HG03565 (cell line): ENCODE measurements around the gene ZNF536.

Experiments used
- ATAC-seq: cut with Tn5 transposase; IDR thresholded peaks from one replicate; pipeline ENCODE4 v1.9.1; 2021; ENCODE audit warnings: mild to moderate bottlenecking, moderate library complexity; ENCODE audit not compliant: unreplicated experiment

ZNF536 gene

DNA sequence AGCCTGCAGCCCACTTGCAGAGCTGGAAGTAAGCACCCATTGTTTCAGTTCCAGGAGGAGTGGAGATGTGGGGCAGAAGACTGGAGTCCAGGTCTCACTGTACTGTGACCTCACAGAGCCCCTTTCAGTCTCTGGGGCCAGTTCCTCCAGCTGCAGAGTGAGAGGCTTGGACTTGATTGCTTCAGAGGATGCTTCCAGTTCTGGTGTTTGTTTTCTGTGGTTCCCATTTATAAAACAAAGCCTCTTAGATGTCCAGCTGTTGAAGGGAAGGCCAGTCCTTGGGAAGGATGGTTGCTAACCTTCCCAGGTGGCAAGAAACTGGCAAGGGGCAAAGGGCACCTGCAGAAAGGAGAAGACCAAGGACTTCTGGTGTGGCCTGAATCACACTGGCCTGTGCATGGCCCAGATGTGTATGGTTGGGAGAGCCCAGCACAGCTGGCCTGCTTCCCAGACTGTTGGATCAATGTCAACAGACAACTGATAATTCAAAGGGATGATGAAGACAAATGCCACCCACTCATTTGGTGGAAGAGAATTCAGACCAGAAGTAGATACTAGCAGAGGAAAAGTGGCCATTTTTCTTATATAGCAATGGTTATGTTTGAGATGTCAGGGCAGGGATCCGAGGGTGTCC lies 218.5 kb downstream of the ZNF536 start:
- no peak for ATAC-seq

DNA sequence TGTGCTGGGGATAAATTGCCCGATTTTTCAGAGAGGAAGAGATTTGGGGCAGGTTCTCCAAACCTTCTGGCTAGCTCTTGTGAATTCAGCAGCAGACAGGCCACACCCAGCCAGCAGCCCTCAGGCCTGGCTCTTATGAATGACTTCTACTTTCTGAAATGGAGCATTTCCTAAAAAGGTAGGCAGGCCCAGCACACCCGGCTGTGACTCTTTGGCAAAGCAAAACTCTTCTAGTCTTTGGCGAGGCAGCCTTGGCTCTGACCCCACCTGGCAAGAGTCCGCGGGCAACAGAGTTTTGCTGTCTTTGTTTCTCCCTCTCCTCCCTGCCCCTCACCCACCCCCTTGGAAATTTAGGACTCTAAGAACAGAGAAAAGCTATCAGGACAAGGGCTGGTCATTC lies 221.2 kb downstream of the ZNF536 start:
- ATAC-seq = no peak

DNA sequence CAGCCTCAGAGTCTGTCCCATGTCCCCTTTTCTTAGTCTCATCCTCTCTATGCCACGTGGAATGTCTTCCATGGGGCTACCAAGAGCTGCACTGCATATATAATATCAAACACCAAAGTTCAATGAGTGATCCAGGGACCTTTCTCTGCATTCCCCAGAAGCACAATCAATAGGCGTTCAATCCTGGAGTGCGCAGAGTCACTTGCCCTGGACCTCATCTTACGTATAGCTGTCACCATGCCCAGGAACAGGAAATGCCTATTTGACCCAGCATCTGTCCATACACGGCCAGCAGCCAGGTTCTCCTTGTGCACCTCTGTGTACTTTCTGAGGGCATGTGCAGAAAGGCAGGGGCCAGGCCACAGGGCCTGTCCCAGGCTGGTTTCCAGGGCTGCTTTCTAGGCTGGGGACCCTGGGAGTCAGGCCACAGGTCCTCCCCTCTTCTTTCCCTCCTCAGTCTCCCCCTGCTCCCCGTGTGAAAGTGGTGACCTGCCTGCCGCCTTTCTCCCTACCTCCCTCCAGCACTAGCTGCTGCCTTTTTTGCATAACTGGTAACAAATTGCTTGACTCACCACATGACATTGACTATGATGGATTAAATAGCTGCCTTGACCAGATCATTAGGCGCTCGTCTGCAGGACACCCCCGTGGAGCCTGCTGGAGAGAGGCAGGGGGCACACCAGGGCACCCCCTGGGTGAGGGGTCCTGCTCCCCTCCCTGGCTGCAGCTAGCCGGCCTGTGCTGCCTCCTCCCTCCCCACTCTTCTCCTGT lies 222.0 kb downstream of the ZNF536 start:
- ATAC-seq = no peak

DNA sequence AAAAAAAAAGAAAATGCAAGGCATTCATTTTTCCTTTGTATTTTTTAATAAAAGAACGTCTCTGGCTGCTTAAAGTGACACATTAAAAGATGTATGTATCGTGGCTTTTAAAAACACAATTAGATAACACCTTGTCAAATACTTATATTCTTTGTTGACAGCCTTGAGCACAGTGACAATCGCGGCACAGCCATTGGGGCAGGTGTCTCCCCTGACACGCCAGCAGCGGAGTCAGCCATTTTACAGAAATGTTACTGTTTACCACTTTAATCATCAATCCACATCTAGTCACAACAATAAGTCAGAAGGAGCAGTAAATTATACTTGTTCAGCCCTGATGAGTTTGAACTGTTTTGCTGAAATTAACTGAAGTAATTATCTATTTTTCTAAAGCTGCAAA lies 224.1 kb downstream of the ZNF536 start:
- no peak for ATAC-seq

DNA sequence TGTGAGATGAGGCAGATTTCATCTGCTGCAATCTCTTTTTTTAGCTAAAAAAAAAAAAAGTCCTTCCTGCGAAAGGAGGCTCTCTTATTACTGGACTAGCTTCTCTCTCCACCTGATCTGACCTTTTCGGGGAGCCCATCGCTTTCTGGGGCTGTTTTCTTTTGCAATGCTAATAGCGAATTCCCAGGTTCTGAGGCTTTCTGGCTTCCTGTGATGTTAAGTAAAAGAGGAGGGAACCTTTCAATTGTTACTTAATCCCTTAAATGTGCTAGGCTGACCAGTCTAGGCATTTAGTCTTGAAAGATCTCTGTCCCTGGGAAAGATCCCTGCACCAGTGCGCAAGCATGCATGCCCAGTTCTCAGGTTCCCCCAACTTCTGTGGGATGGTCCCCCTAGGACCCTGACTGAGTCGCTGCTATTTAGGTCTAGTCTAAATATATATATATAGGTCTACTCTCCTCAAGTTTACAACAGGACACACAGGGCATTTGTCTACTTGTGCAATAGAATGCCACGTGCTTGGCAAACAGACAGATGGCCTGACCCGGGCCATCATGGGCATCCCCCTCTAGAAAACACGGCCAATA lies 224.7 kb downstream of the ZNF536 start:
- no peak for ATAC-seq

DNA sequence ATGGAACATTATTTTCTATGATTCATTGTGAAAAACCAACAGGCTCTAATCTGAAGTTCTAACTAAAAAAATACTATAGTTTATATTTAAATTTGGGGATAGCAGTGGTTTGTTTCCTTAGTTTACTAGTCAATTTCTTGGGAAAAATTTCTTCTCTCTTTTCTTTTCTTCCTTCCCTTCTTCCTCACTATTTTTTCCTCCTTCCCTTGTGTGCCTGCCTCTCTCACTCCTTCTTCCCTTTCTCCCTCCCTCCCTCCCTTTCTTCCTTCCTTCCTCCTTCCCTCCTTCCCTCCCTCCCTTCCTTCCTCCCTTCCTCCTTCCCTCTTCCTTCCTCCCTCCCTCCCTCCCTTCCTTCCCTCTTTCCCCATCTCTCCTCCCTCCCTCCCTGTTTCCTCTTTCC lies 226.5 kb downstream of the ZNF536 start:
- no peak for ATAC-seq

DNA sequence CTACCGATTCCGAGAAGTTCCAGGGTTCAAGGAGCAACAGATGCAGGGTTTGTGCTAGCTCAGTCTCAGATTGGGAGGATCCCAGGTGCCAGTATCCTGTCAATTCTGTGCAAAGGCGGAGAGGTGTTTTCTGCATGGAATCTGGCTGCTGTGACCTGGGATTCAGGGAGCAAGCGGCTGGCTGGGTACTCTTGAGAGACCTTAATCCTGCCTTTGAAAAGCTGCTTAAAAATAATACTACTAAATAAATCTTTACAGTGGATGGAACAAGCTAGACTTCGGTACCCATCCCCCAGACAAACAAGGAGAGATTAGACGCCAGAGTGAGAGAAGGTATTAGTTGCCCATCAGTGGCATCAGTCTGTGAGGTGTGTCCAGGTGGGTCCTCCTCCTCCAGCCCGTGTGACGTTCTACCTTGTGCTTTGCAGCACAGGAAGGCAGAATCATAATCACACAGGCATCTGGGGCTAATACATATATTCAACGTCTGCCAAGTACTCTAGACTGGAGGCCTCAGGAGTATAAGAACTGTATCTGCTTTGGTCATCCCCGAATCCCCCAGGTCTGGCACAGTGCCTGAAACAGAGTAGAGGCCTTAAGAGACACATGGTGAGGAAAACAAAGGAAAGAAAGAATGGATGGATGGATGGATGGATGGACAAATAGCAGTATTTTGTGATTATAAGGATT lies 230.6 kb downstream of the ZNF536 start:
- ATAC-seq = no peak

DNA sequence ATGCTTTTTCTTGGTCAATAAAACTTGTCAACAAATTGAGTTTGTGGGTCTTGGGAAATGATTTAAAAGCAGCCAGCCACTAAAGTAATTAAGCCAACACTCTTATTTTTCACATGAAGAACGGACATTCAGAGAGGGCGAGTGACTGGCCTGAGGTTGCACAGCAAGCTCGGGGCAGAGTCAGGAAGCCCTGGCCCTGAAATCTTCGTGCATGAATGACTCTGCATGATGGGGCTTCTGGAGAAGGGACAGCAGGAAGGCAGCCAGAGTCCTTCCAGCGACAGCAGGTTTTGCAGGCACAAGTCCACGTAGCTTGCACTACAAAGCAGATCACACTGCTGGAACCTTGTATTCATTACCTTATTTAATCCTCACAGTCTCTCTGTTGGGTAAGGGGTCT lies 232.5 kb downstream of the ZNF536 start:
- no peak for ATAC-seq

DNA sequence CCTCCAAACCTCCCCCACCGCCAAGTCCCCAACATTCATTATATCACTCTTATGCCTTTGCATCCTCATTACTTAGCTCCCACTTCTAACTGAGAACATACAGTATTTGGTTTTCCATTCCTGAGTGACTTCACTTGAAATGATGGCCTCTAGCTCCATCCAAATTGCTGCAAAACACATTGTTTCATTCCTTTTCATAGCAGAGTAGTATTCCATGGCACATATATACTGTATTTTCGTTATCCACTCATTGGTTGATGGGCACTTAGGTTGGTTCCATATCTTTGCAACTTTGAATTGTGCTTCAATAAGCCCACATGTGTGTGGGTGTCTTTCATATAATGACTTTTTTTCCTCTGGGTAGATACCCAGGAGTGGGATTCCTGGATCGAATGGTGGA lies 233.1 kb downstream of the ZNF536 start:
- no peak for ATAC-seq

DNA sequence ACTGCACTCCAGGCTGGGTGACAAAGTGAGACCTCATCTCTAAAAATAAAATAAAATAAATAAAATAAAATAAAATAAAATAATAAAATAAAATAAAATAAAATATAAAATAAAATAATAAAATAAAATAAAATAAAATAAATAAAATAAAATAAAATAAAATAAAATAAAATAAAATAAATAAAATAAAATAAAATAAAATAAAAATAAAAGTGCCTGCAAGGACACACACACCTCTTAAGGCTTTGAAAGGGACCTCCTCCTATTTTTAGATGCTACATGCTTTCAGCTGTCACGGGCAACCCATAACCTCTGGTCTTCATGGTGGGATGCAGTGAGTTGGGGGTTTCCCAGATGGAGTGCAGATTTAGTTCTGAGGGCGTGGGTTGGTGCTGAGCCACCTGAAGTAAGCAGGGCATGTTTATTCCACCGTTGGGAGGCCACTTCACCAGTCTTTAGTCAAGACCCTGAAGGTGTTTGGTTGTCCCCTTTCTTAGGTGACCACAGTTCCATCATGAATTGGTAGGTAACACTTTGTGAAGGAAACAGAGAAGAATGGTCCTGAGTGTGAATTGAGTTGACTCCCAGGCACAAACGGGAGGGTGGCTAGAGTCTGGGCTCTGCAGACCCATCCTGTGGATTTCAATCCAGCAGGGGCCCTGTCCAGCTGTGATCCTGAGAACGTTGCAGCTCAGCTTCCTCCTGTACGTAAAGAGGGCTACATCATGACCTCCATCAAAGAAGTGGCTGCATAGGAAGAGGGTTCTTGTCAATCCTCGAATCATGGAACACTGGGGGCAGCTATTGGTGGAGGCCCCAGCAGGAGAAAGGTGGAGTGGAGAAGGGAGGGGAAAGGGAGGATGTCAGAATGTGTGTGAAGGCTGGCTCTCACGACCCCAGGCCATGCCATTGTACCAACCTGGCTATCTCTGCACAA lies 234.2 kb downstream of the ZNF536 start:
- no peak for ATAC-seq
